ENCODE results near the gene WIPF3.

WIPF3 gene

GRCh38 chr7:29808075-29808801 is 1.9 kb downstream of the WIPF3 start:
- TF ChIP-seq TAF1 (IDR thresholded peaks at IDR 0.05; ENCODE audit: low read depth, low read length) (no peak), PAX5 (IDR thresholded peaks at IDR 0.05; ENCODE audit: insufficient read depth, low read length, severe bottlenecking) (no peak), POU2F2 (IDR thresholded peaks at IDR 0.05; ENCODE audit: low read depth, low read length) (no peak), SPI1 (IDR thresholded peaks at IDR 0.05; ENCODE audit: low read depth, low read length) (no peak), POLR2AphosphoS5 (IDR thresholded peaks at IDR 0.05; ENCODE audit: low read depth, low read length) (no peak), POLR2A (IDR thresholded peaks at IDR 0.05; ENCODE audit: low read depth, low read length) (no peak)
- FAIRE-seq, result no peak
- DNase-seq (ENCODE audit: insufficient read length, low spot score), result no peak

GRCh38 chr7:29809533-29810155 is 3.3 kb downstream of the WIPF3 start:
- TF ChIP-seq POLR2A (IDR thresholded peaks at IDR 0.05; ENCODE audit: low read depth, low read length) (no peak), POLR2AphosphoS5 (IDR thresholded peaks at IDR 0.05; ENCODE audit: low read depth, low read length) (no peak), TAF1 (IDR thresholded peaks at IDR 0.05; ENCODE audit: low read depth, low read length) (no peak), PAX5 (IDR thresholded peaks at IDR 0.05; ENCODE audit: insufficient read depth, low read length, severe bottlenecking) (no peak), POU2F2 (IDR thresholded peaks at IDR 0.05; ENCODE audit: low read depth, low read length) (no peak)
- no peak for FAIRE-seq
- DNase-seq (ENCODE audit: insufficient read length, low spot score), result no peak

- no peak for DNase-seq (ENCODE audit: insufficient read length, low spot score)
- no peak for FAIRE-seq
- TF ChIP-seq PAX5 (IDR thresholded peaks at IDR 0.05; ENCODE audit: insufficient read depth, low read length, severe bottlenecking) (no peak), TAF1 (IDR thresholded peaks at IDR 0.05; ENCODE audit: low read depth, low read length) (no peak), POLR2A (IDR thresholded peaks at IDR 0.05; ENCODE audit: low read depth, low read length) (no peak), SPI1 (IDR thresholded peaks at IDR 0.05; ENCODE audit: low read depth, low read length) (no peak), POU2F2 (IDR thresholded peaks at IDR 0.05; ENCODE audit: low read depth, low read length) (no peak), POLR2AphosphoS5 (IDR thresholded peaks at IDR 0.05; ENCODE audit: low read depth, low read length) (no peak)
These were observed 4.0 kb downstream of the WIPF3 start for GRCh38 chr7:29810297-29810696.

- no peak for TF ChIP-seq POLR2AphosphoS5 (IDR thresholded peaks at IDR 0.05; ENCODE audit: low read depth, low read length)
- DNase-seq (ENCODE audit: insufficient read length, low spot score) (no peak), FAIRE-seq (no peak)
These were observed 4.6 kb downstream of the WIPF3 start for GRCh38 chr7:29810813-29811482.

GRCh38 chr7:29811586-29811985 is 5.3 kb downstream of the WIPF3 start:
- DNase-seq (ENCODE audit: insufficient read length, low spot score) (no peak), FAIRE-seq (no peak)
- no peak for TF ChIP-seq PAX5 (IDR thresholded peaks at IDR 0.05; ENCODE audit: insufficient read depth, low read length, severe bottlenecking)
- no peak for TF ChIP-seq TAF1 (IDR thresholded peaks at IDR 0.05; ENCODE audit: low read depth, low read length)
- no peak for TF ChIP-seq POLR2AphosphoS5 (IDR thresholded peaks at IDR 0.05; ENCODE audit: low read depth, low read length)
- no peak for TF ChIP-seq SPI1 (IDR thresholded peaks at IDR 0.05; ENCODE audit: low read depth, low read length)
- no peak for TF ChIP-seq POU2F2 (IDR thresholded peaks at IDR 0.05; ENCODE audit: low read depth, low read length)
- TF ChIP-seq POLR2A (IDR thresholded peaks at IDR 0.05; ENCODE audit: low read depth, low read length), result no peak

- TF ChIP-seq TAF1 (IDR thresholded peaks at IDR 0.05; ENCODE audit: low read depth, low read length) (no peak), SPI1 (IDR thresholded peaks at IDR 0.05; ENCODE audit: low read depth, low read length) (no peak), POLR2AphosphoS5 (IDR thresholded peaks at IDR 0.05; ENCODE audit: low read depth, low read length) (no peak), POLR2A (IDR thresholded peaks at IDR 0.05; ENCODE audit: low read depth, low read length) (no peak), PAX5 (IDR thresholded peaks at IDR 0.05; ENCODE audit: insufficient read depth, low read length, severe bottlenecking) (no peak), POU2F2 (IDR thresholded peaks at IDR 0.05; ENCODE audit: low read depth, low read length) (no peak)
- DNase-seq (ENCODE audit: insufficient read length, low spot score), result no peak
- no peak for FAIRE-seq
These were observed 6.0 kb downstream of the WIPF3 start for GRCh38 chr7:29812185-29812876.

- DNase-seq (ENCODE audit: insufficient read length, low spot score) (no peak), FAIRE-seq (no peak)
- TF ChIP-seq TAF1 (IDR thresholded peaks at IDR 0.05; ENCODE audit: low read depth, low read length), result no peak
- no peak for TF ChIP-seq POLR2AphosphoS5 (IDR thresholded peaks at IDR 0.05; ENCODE audit: low read depth, low read length)
- no peak for TF ChIP-seq SPI1 (IDR thresholded peaks at IDR 0.05; ENCODE audit: low read depth, low read length)
- TF ChIP-seq POU2F2 (IDR thresholded peaks at IDR 0.05; ENCODE audit: low read depth, low read length), result no peak
- TF ChIP-seq PAX5 (IDR thresholded peaks at IDR 0.05; ENCODE audit: insufficient read depth, low read length, severe bottlenecking), result no peak
- TF ChIP-seq POLR2A (IDR thresholded peaks at IDR 0.05; ENCODE audit: low read depth, low read length), result no peak
These were observed 9.1 kb downstream of the WIPF3 start for GRCh38 chr7:29815181-29816105.

- TF ChIP-seq TAF1 (IDR thresholded peaks at IDR 0.05; ENCODE audit: low read depth, low read length), result no peak
- no peak for TF ChIP-seq POLR2A (IDR thresholded peaks at IDR 0.05; ENCODE audit: low read depth, low read length)
- no peak for TF ChIP-seq PAX5 (IDR thresholded peaks at IDR 0.05; ENCODE audit: insufficient read depth, low read length, severe bottlenecking)
- no peak for TF ChIP-seq POU2F2 (IDR thresholded peaks at IDR 0.05; ENCODE audit: low read depth, low read length)
- TF ChIP-seq SPI1 (IDR thresholded peaks at IDR 0.05; ENCODE audit: low read depth, low read length), result no peak
- no peak for TF ChIP-seq POLR2AphosphoS5 (IDR thresholded peaks at IDR 0.05; ENCODE audit: low read depth, low read length)
- FAIRE-seq, result no peak
These were observed 12.0 kb downstream of the WIPF3 start for GRCh38 chr7:29818308-29818707.

More at GRCh38 chr7:29818308-29818707, 12.0 kb downstream of the WIPF3 start:
- no peak for DNase-seq (ENCODE audit: insufficient read length, low spot score)

All from GM12891 (cell line).